Lower leg skin (tissue), 3 donors: ENCODE measurements around the gene ACBD5.

Experiments used
- CTCF ChIP-seq, 3 donors: fragments of 450-650 bp; IDR thresholded peaks; one replicate each; pipeline ENCODE4 v1.5.1; 2016; ENCODE audit warnings: antibody characterized with exemption in 3 of 3, mild to moderate bottlenecking in 3 of 3, moderate library complexity in 2 of 3
- POLR2A ChIP-seq, 2 donors: fragments of 450-650 bp; IDR thresholded peaks; one replicate each; pipeline ENCODE4 v1.6.1; 2016 to 2017; ENCODE audit warnings: antibody characterized with exemption in 2 of 2, mild to moderate bottlenecking in 1 of 2, moderate library complexity in 1 of 2

- no peak for TF ChIP-seq CTCF (IDR thresholded peaks at IDR 0.05)
- no peak for TF ChIP-seq POLR2A (IDR thresholded peaks at IDR 0.05)
Measured at GRCh38 chr10:27145937-27146336, 94.7 kb downstream of the ACBD5 start.
